Measurements from ENCODE around the gene JSRP1. TPM values are rescaled to one million over a fixed set of nuclear protein-coding genes. Genes with fewer than 3 reads are reported as not detected.

Gene JSRP1
- total RNA-seq, 2 experiments from 2014 or later = 0.56 to 0.58 TPM

- Mint-ChIP-seq H3K36me3 (ENCODE audit: low read depth) (peaks cover 44% of the 10 kb centered on the region), H3K9me3 (no peaks in the 10 kb centered on the region), H3K4me1 (ENCODE audit: low read depth) (peaks cover 63% of the 10 kb centered on the region), H3K4me3 (peak within 1 kb of the TSS; percentile 98), H3K27me3 (peaks cover 4% of the 10 kb centered on the region), H3K27ac (peak within 1 kb of the TSS; percentile 99)
- intact Hi-C loops (cut with DNase I, micrococcal nuclease) = loop anchor here (1.0 to 10.0 kb wide), 15 partner anchors 16 to 378 kb away; partner anchors contain the start of genes AP3D1 (in 2 of the 2), BTBD2 (in 1 of the 2), IZUMO4 (in 1 of the 2) and LMNB2 (in 1 of the 2)
- Histone ChIP-seq H3K27me3 (ENCODE audit: control insufficient read depth in 1 of 2, insufficient read depth in 2 of 2, low read length in 2 of 2) (no peaks in the 10 kb centered on the region), H3K27ac (ENCODE audit: low read depth in 1 of 2, low read length in 2 of 2) (peak within 1 kb of the TSS; percentile 98 to 99), H3K4me3 (ENCODE audit: low read length) (peak within 1 kb of the TSS; percentile 80), H3K36me3 (ENCODE audit: insufficient read depth, low read length) (peaks cover 31% of the 10 kb centered on the region), H3K4me1 (ENCODE audit: insufficient read depth, low read length) (peaks cover 79% of the 10 kb centered on the region), H3K9me3 (ENCODE audit: control insufficient read depth in 1 of 2, insufficient read depth in 1 of 2, low read length in 2 of 2) (no peaks in the 10 kb centered on the region)
- ChIA-PET POLR2A (interaction anchor here (0.6 to 5.3 kb wide), 15 partner anchors 16 to 220 kb away, joined by 3 to 103 read pairs (median 4); partner anchors contain the start of genes AP3D1, LMNB2, LSM7 and SPPL2B), CTCF (interaction anchor here (0.7 to 3.2 kb wide), 7 partner anchors 15 to 81 kb away, joined by 3 to 11 read pairs (median 5); no protein-coding TSS in a partner anchor)
- DNase-seq (peak; percentile 94 to 99 (median 98)), ATAC-seq (ENCODE audit: poor library complexity) (peak; percentile 81)
- peak; percentile 99 for TF ChIP-seq CTCF (IDR thresholded peaks at IDR 0.05)
Observed at GRCh38 chr19:2236314-2237050, 19.7 kb downstream of the JSRP1 start, which contains the start of the genes PLEKHJ1 and SF3A2. TSS of gene PLEKHJ1 (minus strand) at chr19:2236329. CDS start at chr19:2236248, 81 bp downstream. TSS of gene SF3A2 (plus strand) at chr19:2236824. CDS start at chr19:2243419, 6,595 bp downstream.

- intact Hi-C loops (cut with DNase I, micrococcal nuclease) = loop anchor here (1.0 to 10.0 kb wide), 15 partner anchors 17 to 379 kb away; partner anchors contain the start of genes AP3D1 (in 2 of the 2), BTBD2 (in 1 of the 2), IZUMO4 (in 1 of the 2) and LMNB2 (in 1 of the 2)
- Mint-ChIP-seq H3K27me3 (peaks cover 4% of the 10 kb centered on the region), H3K36me3 (ENCODE audit: low read depth) (peaks cover 39% of the 10 kb centered on the region), H3K4me3 (peak overlapping the region; percentile 98), H3K27ac (peak overlapping the region; percentile 99), H3K4me1 (ENCODE audit: low read depth) (peaks cover 58% of the 10 kb centered on the region), H3K9me3 (no peaks in the 10 kb centered on the region)
- no peak for TF ChIP-seq CTCF (IDR thresholded peaks at IDR 0.05)
- ATAC-seq (ENCODE audit: poor library complexity) = no peak
- H3K27me3 ChIP-seq (ENCODE audit: control insufficient read depth in 1 of 2, insufficient read depth in 2 of 2, low read length in 2 of 2) = no peaks in the 10 kb centered on the region
- POLR2A ChIA-PET = interaction anchor here (0.6 to 1.3 kb wide), 14 partner anchors 17 to 221 kb away, joined by 3 to 5 read pairs (median 3); partner anchors contain the start of genes AP3D1, LMNB2, LSM7 and SPPL2B
- peak overlapping the region; percentile 80 for H3K4me3 ChIP-seq (ENCODE audit: low read length)
- DNase-seq = no peak
- H3K36me3 ChIP-seq (ENCODE audit: insufficient read depth, low read length) = peaks cover 27% of the 10 kb centered on the region
- no peaks in the 10 kb centered on the region for H3K9me3 ChIP-seq (ENCODE audit: control insufficient read depth in 1 of 2, insufficient read depth in 1 of 2, low read length in 2 of 2)
- H3K4me1 ChIP-seq (ENCODE audit: insufficient read depth, low read length) = peaks cover 74% of the 10 kb centered on the region
- CTCF ChIA-PET = interaction anchor here (0.7 to 3.2 kb wide), 5 partner anchors 24 to 80 kb away, joined by 4 to 11 read pairs (median 6); no protein-coding TSS in a partner anchor
- peak overlapping the region in 1 of 2 donors; percentile 98 for H3K27ac ChIP-seq (ENCODE audit: low read depth in 1 of 2, low read length in 2 of 2)
Observed at GRCh38 chr19:2236064-2236313, 20.2 kb downstream of the JSRP1 start.

- Histone ChIP-seq H3K27me3 (ENCODE audit: control insufficient read depth in 1 of 2, insufficient read depth in 2 of 2, low read length in 2 of 2) (no peaks in the 10 kb centered on the region), H3K4me3 (ENCODE audit: low read length) (peak overlapping the region; percentile 80), H3K9me3 (ENCODE audit: control insufficient read depth in 1 of 2, insufficient read depth in 1 of 2, low read length in 2 of 2) (no peaks in the 10 kb centered on the region), H3K27ac (ENCODE audit: low read depth in 1 of 2, low read length in 2 of 2) (no peak overlapping the region), H3K4me1 (ENCODE audit: insufficient read depth, low read length) (peaks cover 69% of the 10 kb centered on the region), H3K36me3 (ENCODE audit: insufficient read depth, low read length) (peaks cover 27% of the 10 kb centered on the region)
- TF ChIP-seq CTCF (IDR thresholded peaks at IDR 0.05) = no peak
- peaks cover 39% of the 10 kb centered on the region for H3K36me3 Mint-ChIP-seq (ENCODE audit: low read depth)
- ATAC-seq (ENCODE audit: poor library complexity) = no peak
- ChIA-PET CTCF (interaction anchor here (0.7 to 3.2 kb wide), 5 partner anchors 25 to 80 kb away, joined by 4 to 11 read pairs (median 6); no protein-coding TSS in a partner anchor), POLR2A (interaction anchor here (0.6 to 1.3 kb wide), 14 partner anchors 17 to 221 kb away, joined by 3 to 5 read pairs (median 3); partner anchors contain the start of genes AP3D1, LMNB2, LSM7 and SPPL2B)
- peaks cover 4% of the 10 kb centered on the region for H3K27me3 Mint-ChIP-seq
- H3K27ac Mint-ChIP-seq = peak overlapping the region; percentile 99
- peaks cover 53% of the 10 kb centered on the region for H3K4me1 Mint-ChIP-seq (ENCODE audit: low read depth)
- DNase-seq = peak in 3 of 14 experiments; percentile 17 to 55 (median 45)
- peak overlapping the region; percentile 98 for H3K4me3 Mint-ChIP-seq
- no peaks in the 10 kb centered on the region for H3K9me3 Mint-ChIP-seq
- intact Hi-C loops (cut with DNase I, micrococcal nuclease) = loop anchor here (1.0 to 10.0 kb wide), 16 partner anchors 17 to 379 kb away; partner anchors contain the start of genes AP3D1 (in 2 of the 2), BTBD2 (in 1 of the 2), IZUMO4 (in 1 of the 2) and LMNB2 (in 1 of the 2)
Observed at GRCh38 chr19:2235381-2236063, 20.7 kb downstream of the JSRP1 start.

All from CD4-positive, alpha-beta T cell (primary cell).